GM13976 (cell line): ENCODE data around the gene PLCH1.

Experiments
- DNase-seq: peaks from one replicate; pipeline ENCODE4 v3.0.0; 2012; ENCODE audit warnings: low spot score
- CTCF ChIP-seq: IDR thresholded peaks from 2 replicates; pipeline ENCODE4 v1.5.1; 2012; ENCODE audit warnings: borderline replicate concordance, mild to moderate bottlenecking; ENCODE audit not compliant: insufficient read depth; ENCODE audit errors: extremely low read depth, missing control alignments, control extremely low read depth
- in situ Hi-C: fragments of 300-500 bp; cut with MboI; formaldehyde crosslinking; loops from one replicate; pipeline ENCODE4 v1.12.0; 2022; ENCODE audit warnings: low sequenced_read_pairs, mixed read lengths, inconsistent platforms; ENCODE audit not compliant: unreplicated experiment

PLCH1 gene

GRCh38 chr3:155330370-155330769 is 414.5 kb downstream of the PLCH1 start:
- DNase-seq, result no peak
- in situ Hi-C loops, result loop anchor here (25.0 kb wide), 1 partner anchor 993 kb away; no protein-coding TSS in a partner anchor

GRCh38 chr3:155329513-155330048 is 415.3 kb downstream of the PLCH1 start:
- no peak for DNase-seq
- in situ Hi-C loops, result loop anchor here (25.0 kb wide), 1 partner anchor 992 kb away; no protein-coding TSS in a partner anchor
- no peak for TF ChIP-seq CTCF

More at GRCh38 chr3:155330370-155330769, 414.5 kb downstream of the PLCH1 start:
- TF ChIP-seq CTCF, result no peak

- DNase-seq, result no peak
- in situ Hi-C loops, result loop anchor here (25.0 kb wide), 1 partner anchor 991 kb away; no protein-coding TSS in a partner anchor
- TF ChIP-seq CTCF, result no peak
Observed at GRCh38 chr3:155327871-155328270, 417.0 kb downstream of the PLCH1 start.

GRCh38 chr3:155327430-155327829 is 417.4 kb downstream of the PLCH1 start:
- in situ Hi-C loops, result loop anchor here (25.0 kb wide), 1 partner anchor 990 kb away; no protein-coding TSS in a partner anchor
- no peak for TF ChIP-seq CTCF
- no peak for DNase-seq

GRCh38 chr3:155326901-155327300 is 418.0 kb downstream of the PLCH1 start:
- DNase-seq, result no peak
- in situ Hi-C loops, result loop anchor here (25.0 kb wide), 1 partner anchor 990 kb away; no protein-coding TSS in a partner anchor
- TF ChIP-seq CTCF, result no peak

GRCh38 chr3:155326244-155326643 is 418.6 kb downstream of the PLCH1 start:
- DNase-seq, result no peak
- no peak for TF ChIP-seq CTCF
- in situ Hi-C loops, result loop anchor here (25.0 kb wide), 1 partner anchor 989 kb away; no protein-coding TSS in a partner anchor
